Mononuclear cell (primary cell): ENCODE results near the gene ZNF639. TPM values are rescaled to one million over a fixed set of nuclear protein-coding genes. Genes with fewer than 3 reads are reported as not detected.
A peak's percentile ranks its signal among the peaks of the same experiment; 100 is the strongest.

Experiments used
- H3K27me3 ChIP-seq: 2 replicates; pipeline ENCODE4 v1.6.0; 2011; ENCODE audit warnings: low read length, control low read depth; ENCODE audit not compliant: insufficient read depth
- H3K4me1 ChIP-seq: 2 replicates; pipeline ENCODE4 v1.5.1; 2011; ENCODE audit warnings: mild to moderate bottlenecking, low read length, control low read depth; ENCODE audit not compliant: insufficient read depth
- H3K4me3 ChIP-seq: 2 replicates; pipeline ENCODE4 v1.5.1; 2011; ENCODE audit warnings: mild to moderate bottlenecking, low read length, moderate library complexity
- H3K9me3 ChIP-seq: 2 replicates; pipeline ENCODE4 v1.5.1; 2011; ENCODE audit warnings: low read depth, mild to moderate bottlenecking, control low read depth, low read length
- total RNA-seq: library from RNA; depleted of rRNA; stranded (reverse); fragments of >200 nt; gene quantifications from one replicate; pipeline ENCODE4 v1.2.3, GENCODE V29; 2012

The ZNF639 gene
- total RNA-seq, 1 donor, result 168 TPM

DNA sequence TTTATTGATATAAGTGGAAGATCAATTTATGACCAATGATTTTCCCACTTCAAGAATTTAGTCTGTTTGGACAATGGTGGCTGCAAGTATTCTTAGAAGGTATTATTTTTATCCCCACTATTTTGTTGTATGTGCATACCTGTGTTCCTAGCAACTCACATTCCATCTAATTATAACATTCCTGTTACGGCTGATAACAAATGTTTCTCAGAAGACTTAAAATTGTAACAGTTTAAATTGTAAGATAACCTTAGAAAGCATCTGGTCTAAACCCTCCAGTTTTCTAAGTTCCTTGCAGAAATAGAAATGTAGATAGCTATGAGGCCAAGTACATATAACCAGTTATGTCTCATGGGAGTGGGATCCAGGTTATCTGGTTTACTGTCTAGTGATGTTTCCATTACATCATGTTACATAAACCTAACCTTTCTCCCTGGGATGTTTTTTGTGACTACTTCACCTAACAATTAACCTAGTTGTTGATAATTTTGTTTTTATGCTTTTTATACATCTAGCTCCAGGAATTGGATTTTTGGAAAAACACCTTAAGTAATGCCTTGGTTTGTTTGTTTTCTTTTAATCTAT lies 13.6 kb downstream of the ZNF639 start:
- Histone ChIP-seq H3K9me3 (no peaks in the 10 kb centered on the region), H3K27me3 (no peaks in the 10 kb centered on the region), H3K4me1 (no peaks in the 10 kb centered on the region), H3K4me3 (no peak overlapping the region)

DNA sequence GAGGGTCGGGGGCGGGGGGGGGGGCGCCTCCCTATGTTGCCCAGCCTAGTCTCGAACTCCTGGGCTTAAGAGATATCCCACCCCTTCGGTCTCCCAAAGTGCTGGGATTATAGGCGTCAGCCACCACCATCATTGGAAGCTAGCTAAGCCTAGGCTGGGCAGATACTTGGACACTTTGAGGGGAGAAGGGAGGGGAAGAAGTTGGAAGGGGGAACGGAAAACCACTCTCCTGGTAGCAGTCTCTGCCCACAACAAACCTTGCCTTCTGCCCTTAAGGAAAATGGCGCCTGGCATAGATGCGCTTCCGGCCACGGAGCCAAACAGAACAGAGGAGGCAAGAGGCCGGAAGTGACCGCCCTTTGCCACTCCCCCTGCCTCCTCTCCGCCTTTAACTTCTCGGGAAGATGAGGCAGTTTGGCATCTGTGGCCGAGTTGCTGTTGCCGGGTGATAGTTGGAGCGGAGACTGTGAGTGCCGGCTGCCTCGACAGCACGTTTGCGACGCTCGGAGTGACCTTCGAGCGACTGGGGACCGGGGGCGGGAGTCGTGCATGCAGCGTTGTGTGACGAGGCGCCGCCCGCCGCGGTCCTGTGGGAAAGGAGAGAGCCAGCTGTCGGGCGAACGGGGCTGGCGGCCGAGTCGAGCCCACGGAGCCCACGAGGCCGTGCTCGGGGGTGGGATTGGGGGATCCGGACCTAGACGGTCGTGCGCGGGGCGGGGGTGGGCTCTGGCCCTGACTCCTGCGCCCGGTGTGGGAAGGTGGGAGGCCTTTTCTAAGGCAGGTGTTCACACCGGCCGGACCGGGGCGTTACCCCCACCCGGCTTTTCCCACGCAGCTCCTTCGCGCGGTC lies 24.7 kb downstream of the ZNF639 start, which contains the start of gene MFN1:
Gene MFN1, plus strand, starts transcription at position 365 of the 850 bp plus-strand sequence. CDS start 1,143 bp downstream, outside the sequence.
- H3K4me3 ChIP-seq, result peak within 1 kb of the TSS; percentile 89

DNA sequence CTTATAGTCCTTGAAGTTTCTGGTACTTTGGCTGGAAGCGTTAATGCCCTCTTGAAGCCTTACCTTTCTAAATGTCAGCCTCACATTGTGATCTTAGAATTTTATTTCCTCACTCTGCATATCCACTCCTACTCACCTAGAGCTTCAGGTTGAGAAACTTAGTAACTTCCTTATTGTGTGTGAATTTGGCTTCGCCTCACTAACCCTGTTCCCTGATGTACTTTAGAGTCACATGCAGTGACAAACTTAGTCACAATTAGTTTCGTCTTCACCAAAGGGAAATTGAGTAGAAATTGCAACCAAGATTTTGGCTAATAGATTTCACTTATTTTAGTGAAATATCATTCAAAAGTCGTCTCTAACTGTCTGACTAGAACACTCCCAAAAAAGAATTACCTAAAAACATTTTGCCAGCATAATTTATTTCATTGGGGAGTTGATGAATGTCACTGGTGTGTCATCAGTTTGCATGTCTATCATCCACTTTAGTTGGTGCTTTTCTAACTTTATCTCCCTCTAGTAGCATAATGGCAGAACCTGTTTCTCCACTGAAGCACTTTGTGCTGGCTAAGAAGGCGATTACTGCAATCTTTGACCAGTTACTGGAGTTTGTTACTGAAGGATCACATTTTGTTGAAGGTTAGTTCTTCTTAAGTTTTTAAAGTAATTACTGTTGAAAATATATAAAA lies 25.6 kb downstream of the ZNF639 start:
- peaks cover 34% of the 10 kb centered on the region for H3K4me1 ChIP-seq
- H3K4me3 ChIP-seq, result peak overlapping the region; percentile 89
- H3K9me3 ChIP-seq, result no peaks in the 10 kb centered on the region
- H3K27me3 ChIP-seq, result no peaks in the 10 kb centered on the region

More for the DNA sequence above, 24.7 kb downstream of the ZNF639 start, which contains the start of gene MFN1:
- Histone ChIP-seq H3K4me1 (peaks cover 34% of the 10 kb centered on the region), H3K9me3 (no peaks in the 10 kb centered on the region), H3K27me3 (no peaks in the 10 kb centered on the region)

DNA sequence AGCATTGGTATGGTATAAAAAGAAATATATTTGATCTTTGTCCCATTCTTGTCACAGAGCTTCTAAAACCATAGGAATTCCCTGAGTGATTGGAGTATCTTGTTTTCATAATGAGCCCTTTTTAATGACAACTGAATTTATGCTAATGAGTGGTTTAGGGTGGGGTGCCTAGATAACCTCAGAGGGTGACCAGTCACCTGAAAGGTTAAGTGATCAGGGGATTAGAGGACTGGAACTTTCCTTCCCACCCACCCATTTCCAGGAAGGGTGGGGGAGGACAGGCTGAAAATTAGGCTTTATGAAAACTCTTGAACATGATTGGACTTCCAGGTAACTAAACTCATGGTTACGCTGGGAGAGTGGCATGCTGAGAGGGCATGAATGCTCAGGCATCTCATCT lies 33.2 kb downstream of the ZNF639 start:
- no peaks in the 10 kb centered on the region for H3K9me3 ChIP-seq
- no peaks in the 10 kb centered on the region for H3K27me3 ChIP-seq
- H3K4me1 ChIP-seq, result peaks cover 4% of the 10 kb centered on the region
- no peak overlapping the region for H3K4me3 ChIP-seq

DNA sequence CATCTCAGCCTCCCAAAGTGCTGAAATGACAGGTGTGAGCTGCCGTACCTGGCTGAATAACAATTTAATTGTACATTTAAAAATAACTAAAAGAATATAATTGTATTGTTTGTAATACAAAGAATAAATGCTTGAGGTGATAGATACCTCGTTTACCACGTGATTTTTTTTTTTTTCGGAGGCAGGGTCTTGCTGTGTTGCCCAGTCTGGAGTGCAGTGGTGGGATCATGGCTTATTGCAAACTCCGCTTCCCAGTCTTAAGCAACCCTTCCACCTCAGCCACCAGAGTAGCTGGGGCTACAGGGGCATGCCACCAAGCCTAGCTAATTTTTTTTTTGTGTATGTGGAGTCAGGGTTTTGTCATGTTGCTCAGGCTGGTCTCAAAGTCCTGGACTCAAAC lies 40.5 kb downstream of the ZNF639 start:
- Histone ChIP-seq H3K9me3 (no peaks in the 10 kb centered on the region), H3K4me3 (no peak overlapping the region), H3K27me3 (no peaks in the 10 kb centered on the region), H3K4me1 (no peaks in the 10 kb centered on the region)

DNA sequence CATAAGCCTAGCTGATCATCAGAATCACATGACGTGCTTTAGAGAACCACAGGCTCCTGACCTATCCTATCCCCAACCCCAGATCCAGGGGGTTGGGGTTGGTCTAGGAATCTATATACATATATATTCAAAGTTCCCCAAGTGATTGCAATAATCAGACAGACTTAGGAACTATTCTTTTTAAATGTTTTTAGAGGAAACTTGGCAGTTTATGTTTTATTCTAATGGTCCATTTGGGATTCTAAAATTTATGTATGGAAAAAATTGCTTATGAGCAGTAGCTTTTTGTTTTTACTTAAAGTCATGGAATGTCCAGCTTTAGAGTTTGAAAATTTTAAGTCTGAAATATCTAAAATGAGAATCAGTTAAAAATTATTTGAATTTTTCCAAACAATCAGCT lies 46.8 kb downstream of the ZNF639 start:
- Histone ChIP-seq H3K9me3 (no peaks in the 10 kb centered on the region), H3K4me3 (no peak overlapping the region)

DNA sequence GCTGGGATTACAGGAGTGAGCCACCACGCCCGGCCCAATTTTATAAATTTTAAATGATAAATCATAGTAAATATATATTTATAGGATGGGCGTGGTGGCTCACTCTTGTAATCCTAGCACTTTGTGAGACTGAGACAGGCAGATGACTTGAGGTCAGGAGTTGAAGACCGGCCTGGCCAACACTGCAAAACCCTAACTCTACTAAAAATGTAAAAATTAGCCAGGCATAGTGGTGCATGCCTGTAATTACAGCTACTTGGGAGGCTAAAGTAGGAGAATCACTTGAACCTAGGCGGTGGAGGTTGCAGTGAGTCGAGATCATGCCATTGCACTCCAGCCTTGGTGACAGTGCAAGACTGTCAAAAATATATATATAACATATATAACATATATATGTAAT lies 51.1 kb downstream of the ZNF639 start:
- H3K9me3 ChIP-seq, result no peaks in the 10 kb centered on the region
- H3K27me3 ChIP-seq, result no peaks in the 10 kb centered on the region
- no peaks in the 10 kb centered on the region for H3K4me1 ChIP-seq
- H3K4me3 ChIP-seq, result no peak overlapping the region

More for the DNA sequence above, 46.8 kb downstream of the ZNF639 start:
- H3K27me3 ChIP-seq, result no peaks in the 10 kb centered on the region
- no peaks in the 10 kb centered on the region for H3K4me1 ChIP-seq

DNA sequence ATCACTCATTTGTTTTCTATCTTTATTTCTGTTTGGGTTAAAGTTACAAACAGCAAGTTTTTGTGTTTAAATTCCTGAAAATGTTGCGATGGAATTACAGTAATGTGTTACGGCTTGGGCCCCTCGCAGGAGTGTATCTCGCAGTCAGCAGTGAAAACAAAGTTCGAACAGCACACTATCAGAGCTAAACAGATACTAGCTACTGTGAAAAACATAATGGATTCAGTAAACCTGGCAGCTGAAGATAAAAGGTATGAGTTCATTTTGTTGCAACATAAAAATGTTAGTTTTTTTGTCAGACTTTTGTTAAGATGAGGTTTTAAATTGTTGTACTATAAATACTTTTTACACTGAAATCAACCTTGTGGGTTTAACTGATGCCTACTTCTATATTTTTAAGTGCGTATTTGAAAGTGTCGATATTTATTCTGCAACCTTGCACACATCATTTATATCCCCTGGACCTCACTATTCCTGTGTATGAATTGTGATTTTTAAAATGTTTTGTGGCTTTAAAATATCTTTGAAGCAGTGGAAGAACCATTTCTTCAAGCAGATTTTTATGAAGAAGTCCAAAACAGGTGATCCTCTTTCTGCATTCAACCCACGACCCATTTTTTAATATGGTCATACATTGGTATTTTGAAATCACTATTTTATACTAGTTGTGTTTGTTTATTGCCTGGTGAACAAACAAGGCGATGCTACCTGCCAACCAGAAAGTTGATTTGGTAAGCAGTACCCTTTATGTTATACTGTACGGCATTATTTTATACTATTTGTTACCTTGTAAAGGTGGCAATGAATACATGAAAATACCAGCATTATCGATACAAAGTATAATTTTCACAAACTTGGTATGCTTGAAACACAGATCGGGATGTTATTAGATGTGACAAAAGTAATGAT lies 52.5 kb downstream of the ZNF639 start:
- no peak overlapping the region for H3K4me3 ChIP-seq
- H3K9me3 ChIP-seq, result no peaks in the 10 kb centered on the region
- H3K27me3 ChIP-seq, result no peaks in the 10 kb centered on the region
- no peaks in the 10 kb centered on the region for H3K4me1 ChIP-seq

DNA sequence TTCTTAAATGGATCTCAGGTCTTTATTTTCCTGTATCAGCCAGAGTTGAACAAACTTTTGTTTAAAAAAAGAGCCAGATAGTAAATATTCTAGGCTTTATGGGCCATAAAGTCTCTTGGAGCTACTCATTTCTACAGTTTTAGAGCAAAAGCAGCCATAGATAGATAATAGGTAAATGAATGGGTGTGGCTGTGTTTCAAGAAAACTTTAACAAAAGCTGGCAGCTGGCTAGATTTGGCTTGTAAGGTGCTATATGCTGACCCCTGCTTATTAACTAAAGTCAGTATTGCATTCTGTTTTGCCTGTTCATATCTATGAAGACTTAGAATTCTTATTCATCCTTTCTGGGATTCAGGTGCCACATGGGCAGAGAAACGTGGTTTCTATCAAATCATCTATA lies 53.6 kb downstream of the ZNF639 start:
- H3K4me1 ChIP-seq, result no peaks in the 10 kb centered on the region
- no peak overlapping the region for H3K4me3 ChIP-seq
- no peaks in the 10 kb centered on the region for H3K27me3 ChIP-seq
- no peaks in the 10 kb centered on the region for H3K9me3 ChIP-seq

Other genes with a start within 250 kb of the ZNF639 start
- gene PIK3CA, start 174.7 kb upstream of the ZNF639 start, total RNA-seq, result 91.3 TPM
- 0.31 TPM for gene KCNMB3, start 71.9 kb upstream of the ZNF639 start, total RNA-seq
- gene MFN1, start 24.7 kb downstream of the ZNF639 start, total RNA-seq, result 47.9 TPM
- 22.6 TPM for gene GNB4, start 128.4 kb downstream of the ZNF639 start, total RNA-seq
- 15.0 TPM for gene ACTL6A, start 239.9 kb downstream of the ZNF639 start, total RNA-seq